HepG2 (cell line): Measurements from ENCODE around the gene DCTN2. TPM values are rescaled to one million over a fixed set of nuclear protein-coding genes. Genes with fewer than 3 reads are reported as not detected.
"Not testable (repeated sequence)": the region's sequence is repeated elsewhere in the genome, so short reads cannot be mapped to it uniquely, and the experiment has no call there.

Experiments
- ATAC-seq: fragments of 200-7000 bp; cut with Tn5 transposase; 3 replicates; pipeline ENCODE4 v1.9.1; 2020; ENCODE audit warnings: mild to moderate bottlenecking, moderate library complexity
- BruUV-seq: library from RNA; stranded (reverse); fragments of 400-500 nt; replicated peaks from 2 replicates; lab custom pipeline; 2021; lab: Mats Ljungman, UMichigan
- CTCF ChIA-PET: fragments of 300-600 bp; formaldehyde crosslinking; extraction: SDS; loops from one replicate; lab custom pipeline; 2021; ENCODE audit warnings: low total read pairs, inconsistent platforms, low intra/inter-chr PET ratio; lab: Yijun Ruan, JAX
- POLR2A ChIA-PET: fragments of 350-600 bp; sonication (Branson Sonifier 250); formaldehyde crosslinking; loops from one replicate; lab custom pipeline; 2020; ENCODE audit warnings: antibody characterized with exemption, inconsistent platforms; lab: Yijun Ruan, JAX
- DNase-seq: peaks from one replicate; pipeline ENCODE4 v3.0.0-alpha.2; 2015; ENCODE audit warnings: low spot score
- FAIRE-seq: peaks from 3 replicates; lab custom pipeline; 2011; peaks lifted over from hg19 to GRCh38; lab: Jason Lieb, UNC
- H2AFZ ChIP-seq: one replicate; pipeline ENCODE4 v1.6.1; 2011; ENCODE audit warnings: low read length, inconsistent platforms
- H3K27ac ChIP-seq: fragments of 300-600 bp; 3 replicates; pipeline ENCODE4 v1.8.0; 2011; ENCODE audit warnings: mixed run types, mild to moderate bottlenecking, mixed read lengths, low read length, inconsistent platforms; ENCODE audit not compliant: insufficient read depth; ENCODE audit errors: extremely low read length
- H3K27me3 ChIP-seq, 2 experiments: fragments of 200-600 bp in 1 of 2; 2 replicates in 1 of 2; 3 replicates in 1 of 2; pipeline versions ENCODE4 v1.6.0 to v1.8.0; 2011; ENCODE audit warnings: low read length in 2 of 2, mild to moderate bottlenecking in 2 of 2, moderate library complexity in 2 of 2, inconsistent platforms in 1 of 2; ENCODE audit not compliant: insufficient read depth in 2 of 2, control insufficient read depth in 1 of 2
- H3K36me3 ChIP-seq, 2 experiments: fragments of 200-600 bp in 1 of 2; replicated peaks in 1 of 2; 2 replicates in 1 of 2; 3 replicates in 1 of 2; pipeline versions ENCODE4 v1.5.1 to v1.8.0; 2011; ENCODE audit warnings: low read length in 2 of 2, inconsistent platforms in 1 of 2; ENCODE audit not compliant: insufficient read depth in 2 of 2, control insufficient read depth in 1 of 2
- H3K4me1 ChIP-seq: 2 replicates; pipeline ENCODE4 v1.5.1; 2012; ENCODE audit warnings: low read length, inconsistent platforms; ENCODE audit not compliant: insufficient read depth
- H3K4me2 ChIP-seq: 2 replicates; pipeline ENCODE4 v1.6.0; 2011; ENCODE audit warnings: low read depth, low read length, inconsistent platforms
- H3K4me3 ChIP-seq, 3 experiments: fragments of 200-600 bp in 1 of 3; sonication (generic), shearing (Covaris generic) in 1 of 3; replicated peaks in 1 of 3; 2 replicates each; pipeline ENCODE4 v1.5.1; 2011 to 2016; ENCODE audit warnings: low read length in 3 of 3, inconsistent platforms in 2 of 3, low read depth in 2 of 3, mild to moderate bottlenecking in 2 of 3, control low read depth in 1 of 3, mixed read lengths in 1 of 3; ENCODE audit not compliant: insufficient read depth in 1 of 3
- H3K79me2 ChIP-seq: one replicate; pipeline ENCODE4 v1.6.1; 2011; ENCODE audit warnings: low read length, inconsistent platforms; ENCODE audit not compliant: insufficient read depth
- H3K9ac ChIP-seq: 2 replicates; pipeline ENCODE4 v1.6.0; 2011; ENCODE audit warnings: mild to moderate bottlenecking, low read depth, low read length, inconsistent platforms; ENCODE audit not compliant: insufficient read depth
- H3K9me3 ChIP-seq: 2 replicates; pipeline ENCODE4 v1.5.1; 2012; ENCODE audit warnings: mild to moderate bottlenecking, low read length
- H4K20me1 ChIP-seq: 2 replicates; pipeline ENCODE4 v1.6.0; 2011; ENCODE audit warnings: inconsistent platforms, mild to moderate bottlenecking, low read length, moderate library complexity; ENCODE audit not compliant: insufficient read depth
- ARNT2 ChIP-seq: sonication (generic); formaldehyde crosslinking; IDR thresholded peaks from 2 replicates; pipeline ENCODE4 v1.8.0; 2022; ENCODE audit warnings: mild to moderate bottlenecking, low read depth, missing genetic modification reagents, moderate library complexity
- KMT2B ChIP-seq: IDR thresholded peaks from 2 replicates; pipeline ENCODE4 v1.6.1; 2016; ENCODE audit warnings: missing genetic modification reagents, missing compliant biosample characterization
- MZF1 ChIP-seq: sonication (generic); formaldehyde crosslinking; IDR thresholded peaks from 2 replicates; pipeline ENCODE4 v1.8.1; 2023; ENCODE audit warnings: mild to moderate bottlenecking, missing genetic modification reagents, borderline replicate concordance
- REL ChIP-seq: sonication (generic); formaldehyde crosslinking; conservative IDR thresholded peaks from 2 replicates; pipeline ENCODE4 v1.8.0; 2022; ENCODE audit warnings: mild to moderate bottlenecking, missing genetic modification reagents, moderate library complexity
- TCF7 ChIP-seq: sonication (generic); IDR thresholded peaks from 2 replicates; pipeline ENCODE4 v1.6.1; 2016; ENCODE audit warnings: antibody characterized with exemption, low read depth
- ZNF3 ChIP-seq: IDR thresholded peaks from 2 replicates; pipeline ENCODE4 v1.7.0; 2017; ENCODE audit warnings: inconsistent platforms
- ZNF660 ChIP-seq: sonication (generic); formaldehyde crosslinking; IDR thresholded peaks from 2 replicates; pipeline ENCODE4 v1.5.1; 2020; ENCODE audit warnings: mild to moderate bottlenecking, low read depth, missing genetic modification reagents, borderline replicate concordance
- ZNF766 ChIP-seq: sonication (generic); formaldehyde crosslinking; IDR thresholded peaks from 2 replicates; pipeline ENCODE4 v1.5.0; 2020; ENCODE audit warnings: missing genetic modification reagents, borderline replicate concordance
- ZNF780A ChIP-seq: sonication (generic); formaldehyde crosslinking; IDR thresholded peaks from 2 replicates; pipeline ENCODE4 v1.8.0; 2022; ENCODE audit warnings: mild to moderate bottlenecking, missing genetic modification reagents, moderate library complexity
- WGBS: methylation state at CpG from one replicate; pipeline ENCODE4 v1.1.6; 2017; ENCODE audit warnings: low lambda C conversion rate; 5-methylcytosine and 5-hydroxymethylcytosine counted together
- in situ Hi-C: cut with HindIII; loops from 2 replicates; pipeline ENCODE4 v1.10.0; 2017; ENCODE audit warnings: low pct_unique_long_range_greater_than_20kb; ENCODE audit not compliant: extremely low pct_ligation_motif_present
- intact Hi-C: fragments of 100-400 bp; cut with micrococcal nuclease; formaldehyde crosslinking; loops from one replicate; pipeline ENCODE4 v1.10.0; 2022; ENCODE audit not compliant: unreplicated experiment
- polyA plus RNA-seq, 8 experiments: library from polyadenylated mRNA; depleted of rRNA in 3 of 8; stranded (reverse) in 7 of 8; unstranded in 1 of 8; fragments of >200 nt; fragmentation: Illumina TruSeq in 4 of 8; extraction: Trizol in 4 of 8; gene quantifications; 2 replicates each; pipeline versions ENCODE4 v1.2.1 to v1.2.3, GENCODE V29; 2011 to 2016; ENCODE audit warnings: low read depth in 4 of 8, missing spikeins in 1 of 8, mixed read lengths in 1 of 8; ENCODE audit not compliant: insufficient read depth in 1 of 8
- total RNA-seq, 5 experiments: library from RNA; depleted of rRNA; stranded (reverse); fragments of >200 nt; fragmentation: Illumina TruSeq; extraction: Trizol; gene quantifications; 2 replicates each; pipeline ENCODE4 v1.2.3, GENCODE V29; 2016; ENCODE audit warnings: low read depth in 1 of 5

DCTN2 gene
- total and polyA plus RNA-seq, 2 of the 13 experiments (the other 11 are each of a cell fraction or from before 2014, with no cell fraction given): 72.0 to 77.4 TPM

DNA sequence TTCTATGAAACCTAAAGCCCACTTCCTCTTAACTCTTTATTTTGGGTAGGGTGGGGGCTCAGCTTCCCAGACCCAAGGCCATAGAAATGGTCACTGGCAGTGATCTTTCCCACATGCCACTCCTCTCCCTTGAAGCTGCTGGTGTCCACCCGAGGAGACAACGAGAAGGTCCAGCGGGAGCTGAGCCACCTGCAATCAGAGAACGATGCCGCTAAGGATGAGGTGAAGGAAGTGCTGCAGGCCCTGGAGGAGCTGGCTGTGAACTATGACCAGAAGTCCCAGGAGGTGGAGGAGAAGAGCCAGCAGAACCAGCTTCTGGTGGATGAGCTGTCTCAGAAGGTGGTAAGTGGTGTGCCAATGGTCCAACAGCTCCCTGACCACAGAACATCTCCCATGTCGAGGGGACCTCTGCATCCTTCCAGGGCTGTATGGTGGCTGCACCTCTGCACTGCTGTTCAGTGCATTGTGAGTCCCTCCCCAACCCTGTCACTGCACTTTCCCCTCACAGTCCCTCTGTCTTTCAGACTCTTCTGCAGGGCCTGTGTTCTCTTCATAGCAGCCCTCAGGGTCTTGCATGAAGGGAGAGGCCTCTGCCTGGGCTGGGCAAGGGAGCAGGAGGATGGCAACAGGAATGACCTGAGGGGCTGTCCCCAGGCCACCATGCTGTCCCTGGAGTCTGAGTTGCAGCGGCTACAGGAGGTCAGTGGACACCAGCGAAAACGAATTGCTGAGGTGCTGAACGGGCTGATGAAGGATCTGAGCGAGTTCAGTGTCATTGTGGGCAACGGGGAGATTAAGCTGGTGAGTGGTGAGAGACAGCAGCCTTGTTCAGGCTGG is 25.2 kb upstream of the DCTN2 start (continued):
- no peak for TF ChIP-seq ZNF766
- no peak for TF ChIP-seq MZF1 (CRISPR knock-in tag)
- no peak for TF ChIP-seq ZNF780A
- TF ChIP-seq KMT2B: no peak
- TF ChIP-seq TCF7: no peak
- no peak for TF ChIP-seq REL (CRISPR knock-in tag)
- no peak for TF ChIP-seq ZNF660 (CRISPR knock-in tag)
- no peak for TF ChIP-seq ZNF3 (CRISPR knock-in tag)
- TF ChIP-seq ARNT2 (CRISPR knock-in tag): no peak

DNA sequence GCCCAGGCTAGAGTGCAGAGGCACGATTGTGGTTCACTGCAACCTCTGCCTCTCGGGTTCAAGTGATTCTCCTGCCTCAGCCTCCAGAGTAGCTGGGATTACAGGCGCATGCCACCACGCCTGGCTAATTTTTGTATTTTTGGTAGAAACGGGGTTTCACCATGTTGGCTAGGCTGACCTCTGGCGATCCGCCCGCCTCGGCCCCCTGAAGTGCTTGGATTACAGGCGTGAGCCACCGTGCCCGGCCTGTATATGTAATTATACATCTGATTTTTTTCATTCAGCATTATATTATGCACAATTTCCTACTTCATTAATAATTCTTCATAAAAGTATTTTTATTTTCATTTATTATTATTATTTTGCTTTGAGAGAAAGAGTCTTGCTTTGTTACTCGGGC is 23.4 kb upstream of the DCTN2 start:
- BruUV-seq, H3K9ac ChIP-seq, H2AFZ ChIP-seq, H3K9me3 ChIP-seq, DNase-seq, H3K79me2 ChIP-seq, H3K4me2 ChIP-seq, ATAC-seq, FAIRE-seq, CTCF ChIA-PET, in situ Hi-C loops, H3K4me3 ChIP-seq, H3K27me3 ChIP-seq, H3K36me3 ChIP-seq, intact Hi-C loops, H4K20me1 ChIP-seq, H3K27ac ChIP-seq: not testable (repeated sequence)
- POLR2A ChIA-PET: interaction anchor here (1.4 kb wide), 1 partner anchor 23 kb away, joined by 3 read pairs; the partner anchor contains the start of gene DCTN2
- WGBS: 95% methylated on average over 13 of the region's 13 CpGs
- peaks cover 15% of the 10 kb centered on the region for H3K4me1 ChIP-seq
